PFSK-1 (cell line): ENCODE measurements around the gene HSF5.

ENCODE experiments used
- POLR2AphosphoS5 ChIP-seq: IDR thresholded peaks from 2 replicates; pipeline ENCODE4 v1.6.1; 2012; ENCODE audit warnings: low read depth, mild to moderate bottlenecking, control low read depth, low read length, moderate library complexity
- REST ChIP-seq, 2 experiments: IDR thresholded peaks; 2 replicates each; pipeline versions ENCODE4 v1.6.1 to v1.8.0; 2011 to 2012; ENCODE audit warnings: low read depth in 2 of 2, low read length in 2 of 2, control low read depth in 1 of 2, inconsistent platforms in 1 of 2, mild to moderate bottlenecking in 1 of 2, moderate library complexity in 1 of 2; ENCODE audit not compliant: insufficient read depth in 1 of 2
- SIN3A ChIP-seq: IDR thresholded peaks from 2 replicates; pipeline ENCODE4 v1.6.1; 2012; ENCODE audit warnings: mild to moderate bottlenecking, low read length, moderate library complexity, borderline replicate concordance; ENCODE audit not compliant: insufficient read depth

GRCh38 chr17:58416396-58416795 lies 71.8 kb downstream of the HSF5 start:
- TF ChIP-seq REST (IDR thresholded peaks at IDR 0.05; ENCODE audit: insufficient read depth in 1 of 2, low read depth in 2 of 2, low read length in 2 of 2) (no peak), POLR2AphosphoS5 (no peak), SIN3A (no peak)
